NCI-H2029 treated with DMSO at 0.1 percent for 48 hours (cell line): ENCODE data around the gene LZTS2.

Experiments
- DNase-seq: peaks from one replicate; lab custom pipeline; 2025; lab: John Stamatoyannopoulos, UW

The LZTS2 gene

DNA sequence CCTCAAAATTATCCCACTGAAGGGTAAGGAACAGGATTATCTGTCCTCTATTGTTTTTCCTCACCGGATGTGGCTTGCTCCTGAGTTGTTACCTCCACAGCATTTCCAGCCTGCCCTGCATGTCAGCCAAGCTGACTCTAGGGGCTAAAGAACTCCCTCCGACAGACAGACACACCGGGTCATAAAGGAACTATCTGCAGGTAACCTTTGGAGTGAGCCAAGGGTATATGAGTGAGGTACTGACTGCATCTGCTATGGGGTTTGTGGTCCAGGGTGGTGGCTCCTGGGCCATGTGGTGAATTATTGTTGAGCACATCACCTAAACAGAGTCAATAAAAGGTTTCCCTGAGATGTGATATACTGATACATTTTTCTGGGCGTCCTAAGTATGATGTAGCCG is 55.3 kb downstream of the LZTS2 start:
- no peak for DNase-seq

DNA sequence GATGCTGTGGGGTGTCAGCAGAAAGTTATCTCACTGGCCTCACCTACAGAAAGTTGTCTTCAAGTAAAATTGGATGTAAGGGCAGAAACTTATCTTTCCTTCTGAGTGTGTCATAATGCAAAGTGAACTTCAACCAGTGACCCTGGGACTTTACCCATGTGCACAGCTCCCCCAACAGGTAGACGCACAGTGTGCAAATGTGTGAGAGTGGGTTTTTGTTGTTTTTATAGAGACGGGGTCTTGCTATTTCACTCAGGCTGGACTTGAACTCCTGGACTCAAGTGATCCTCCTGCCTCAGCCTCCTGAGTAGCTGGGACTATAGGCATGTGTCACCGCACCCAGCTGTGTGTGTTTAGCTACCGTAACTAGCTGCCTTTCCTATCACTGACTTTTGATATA is 55.8 kb downstream of the LZTS2 start:
- no peak for DNase-seq

DNA sequence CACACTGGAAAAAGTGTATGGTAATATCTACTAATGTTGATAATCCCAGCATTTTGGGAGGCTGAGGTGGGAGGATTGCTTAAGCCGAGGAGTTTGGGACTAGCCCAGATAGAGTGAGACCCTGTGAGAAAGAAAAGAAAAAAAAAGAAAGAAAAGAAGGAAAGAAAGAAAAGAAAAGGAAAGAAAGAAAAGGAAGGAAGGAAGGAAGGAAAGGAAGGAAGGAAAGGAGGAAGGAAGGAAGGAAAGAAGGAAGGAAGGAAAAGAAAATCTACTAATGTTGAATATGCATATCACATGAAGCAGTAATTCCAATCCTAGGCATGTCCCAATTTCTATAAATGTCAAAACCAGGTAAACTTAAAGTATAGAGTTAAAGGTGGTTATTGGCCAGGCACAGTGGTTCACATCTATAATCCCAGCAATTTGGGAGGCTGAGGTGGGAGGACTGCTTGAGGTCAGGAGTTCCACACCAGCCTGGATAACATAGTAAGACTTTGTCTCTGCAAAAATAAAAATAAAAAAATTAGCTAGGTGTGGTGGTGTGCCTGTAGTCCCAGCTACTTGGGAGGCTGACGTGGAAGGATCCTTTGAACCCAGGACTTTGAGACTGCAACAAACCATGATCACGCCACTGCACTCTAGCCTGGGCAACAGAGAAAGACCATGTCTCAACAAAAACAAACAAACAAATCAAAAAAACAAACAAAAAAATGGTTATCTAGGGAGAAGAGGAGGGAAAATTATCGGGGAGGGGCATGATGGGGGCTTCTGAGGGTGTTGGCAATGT is 57.0 kb downstream of the LZTS2 start:
- no peak for DNase-seq
